ENCODE results near the gene SCGB1A1. TPM values are rescaled to one million over a fixed set of nuclear protein-coding genes. Genes with fewer than 3 reads are reported as not detected.

SCGB1A1 gene
- total RNA-seq, 1 donor from 2014 or later, result not detected

DNA sequence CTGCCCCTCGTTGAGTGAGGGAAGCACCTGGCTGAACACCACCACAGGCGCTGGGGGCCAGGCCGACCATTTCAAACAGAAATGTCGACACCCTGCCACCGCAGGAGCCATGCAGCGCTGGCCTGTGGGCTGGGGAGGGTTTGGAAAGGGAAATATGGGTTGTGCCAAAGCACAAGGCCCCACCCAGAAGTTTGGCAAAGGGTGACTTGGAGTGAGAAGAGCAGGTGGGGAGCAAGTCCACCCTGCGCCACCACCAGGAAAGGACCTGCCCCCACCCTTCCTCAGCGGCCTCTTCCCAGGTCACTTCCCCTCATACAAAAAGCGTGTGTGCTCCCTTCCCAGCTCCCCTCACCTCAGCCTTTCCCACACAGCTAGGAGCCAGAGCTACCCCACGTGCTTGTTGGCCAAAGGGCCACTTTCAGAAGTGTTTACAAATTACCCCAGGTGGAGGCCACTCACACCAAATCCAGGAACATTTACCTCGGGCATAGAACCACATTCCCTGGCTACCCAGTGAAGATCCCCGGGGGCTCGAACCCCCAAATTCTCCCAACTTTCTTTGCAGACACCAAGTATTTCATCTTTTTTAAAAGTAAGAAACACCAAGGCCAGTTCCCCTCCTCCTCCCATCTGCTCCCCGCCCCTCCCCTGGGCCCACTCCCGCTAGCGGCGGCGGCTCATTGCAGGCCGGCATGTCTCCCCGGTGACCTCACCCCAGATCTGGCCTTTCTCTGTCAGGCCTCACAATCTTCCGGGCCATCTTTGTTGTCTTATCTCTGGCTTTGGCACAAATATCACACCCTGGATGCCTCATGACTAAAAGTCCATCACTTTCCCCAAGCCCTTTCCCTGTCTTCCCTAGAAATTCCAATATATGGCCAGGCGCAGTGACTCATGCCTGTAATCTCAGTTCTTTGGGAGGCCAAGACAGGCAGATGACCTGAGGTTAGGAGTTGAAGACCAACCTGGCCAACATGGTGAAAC is 20.5 kb upstream of the SCGB1A1 start:
- peak; percentile 77 for DNase-seq

DNA sequence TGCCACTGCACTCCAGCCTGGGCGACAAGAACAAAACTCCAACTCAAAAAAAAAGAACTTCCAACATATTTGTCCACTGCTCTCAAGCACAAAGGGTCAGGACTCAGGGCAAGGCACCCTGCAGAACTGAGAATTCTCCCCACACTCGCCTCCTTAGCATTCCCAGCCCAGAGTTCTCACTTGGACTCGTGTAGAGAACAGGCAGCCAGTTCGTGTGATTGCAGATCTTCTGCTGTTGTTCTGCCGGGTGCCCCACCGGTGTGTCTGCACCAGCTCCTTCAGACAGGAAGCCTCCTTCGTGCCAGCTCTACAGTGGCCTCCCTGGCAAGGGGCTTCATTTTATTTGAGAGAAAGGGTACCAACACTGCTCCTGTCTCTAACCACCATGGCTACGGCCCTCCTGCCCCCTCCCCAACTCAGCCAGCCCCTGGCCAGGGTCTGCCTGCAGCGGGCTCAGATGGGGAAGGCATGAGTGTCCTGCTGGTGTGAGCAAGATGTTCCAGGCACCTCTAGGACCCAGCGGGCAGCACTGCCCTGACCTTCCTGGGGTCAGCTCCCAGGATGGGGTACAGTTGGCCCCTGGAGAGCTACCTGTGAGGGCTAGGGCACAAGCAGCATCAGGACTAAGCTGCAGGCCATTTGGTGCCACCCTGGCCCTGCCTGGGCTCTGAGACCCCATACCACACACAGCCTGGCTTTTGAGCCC is 19.5 kb upstream of the SCGB1A1 start:
- no peak for DNase-seq

DNA sequence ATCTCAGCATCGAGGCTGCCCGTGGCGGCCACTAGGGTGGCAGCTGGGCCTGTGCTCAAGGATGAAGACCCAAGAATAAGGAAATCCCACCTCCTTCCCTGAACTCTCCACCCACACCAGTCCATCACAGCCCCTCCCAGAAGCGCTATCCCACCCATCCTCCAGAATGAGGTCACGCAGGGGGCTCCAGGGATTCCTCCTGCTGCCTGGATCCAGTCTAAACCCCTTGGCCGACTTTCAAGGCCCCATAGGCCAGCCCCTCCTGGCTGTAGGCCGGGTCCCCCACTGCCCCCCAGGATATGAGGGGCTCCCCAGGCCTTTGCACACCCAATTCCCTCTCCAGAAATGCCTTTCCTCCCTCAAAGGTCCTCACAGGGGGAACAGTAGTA is 19.0 kb upstream of the SCGB1A1 start:
- DNase-seq, result peak; percentile 89

DNA sequence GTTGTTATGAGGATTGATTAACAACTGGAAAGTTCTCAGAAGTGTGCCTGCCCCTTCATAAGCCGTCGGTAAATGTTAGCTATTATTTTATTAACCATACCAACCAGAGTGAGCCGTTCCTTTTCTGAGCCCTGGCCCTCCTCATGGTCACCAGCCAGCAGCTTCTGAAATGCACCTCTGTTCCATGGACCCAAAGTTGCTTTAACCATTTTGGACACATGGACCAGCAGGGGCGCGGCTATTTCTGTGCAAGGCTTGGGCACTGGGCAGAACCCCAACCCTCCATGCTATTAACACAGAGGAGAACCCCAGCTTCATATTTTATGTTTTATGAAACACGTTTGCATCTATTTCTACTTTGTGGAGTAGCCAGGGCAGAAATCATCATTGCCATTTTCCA is 18.6 kb upstream of the SCGB1A1 start:
- no peak for DNase-seq

DNA sequence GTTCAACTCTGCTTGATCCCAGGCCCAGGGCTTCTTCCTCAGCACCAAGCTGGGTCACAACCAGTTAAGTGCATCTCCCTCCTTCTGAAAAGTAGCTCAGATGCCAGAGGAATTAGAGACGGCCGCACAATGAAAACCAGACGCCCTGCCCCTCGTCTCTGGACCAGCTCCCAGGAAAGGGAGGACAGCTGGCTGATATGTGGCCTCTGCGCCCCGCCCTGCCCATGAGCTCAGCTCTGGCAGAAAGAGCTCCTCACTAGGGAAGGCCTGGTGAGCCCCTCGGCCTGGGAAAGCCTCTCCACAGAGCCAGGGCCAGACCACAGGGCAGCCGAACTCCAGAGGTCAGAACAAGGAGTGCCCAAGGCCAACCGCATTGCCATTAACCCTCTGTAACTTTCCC is 18.1 kb upstream of the SCGB1A1 start:
- DNase-seq, result peak; percentile 97

DNA sequence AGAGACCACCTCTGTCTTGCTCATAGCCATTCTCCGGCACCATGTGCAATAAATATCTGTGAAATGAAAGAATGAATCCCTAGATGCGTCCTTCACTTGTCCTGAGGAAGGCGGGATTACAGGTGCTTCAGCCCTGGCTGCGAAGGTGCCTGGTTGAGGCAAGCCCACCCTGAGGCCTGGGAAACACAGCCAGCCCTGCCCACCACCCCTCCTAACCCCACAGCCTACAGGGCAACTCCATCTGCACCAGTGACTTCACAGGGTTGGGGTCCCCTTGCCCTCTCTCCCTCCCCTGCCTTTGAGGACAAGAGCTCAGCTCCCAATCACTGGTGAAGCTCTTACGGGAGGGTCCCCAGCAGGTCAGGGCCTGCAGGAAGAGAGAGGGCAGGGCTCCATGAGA is 17.5 kb upstream of the SCGB1A1 start:
- no peak for DNase-seq

DNA sequence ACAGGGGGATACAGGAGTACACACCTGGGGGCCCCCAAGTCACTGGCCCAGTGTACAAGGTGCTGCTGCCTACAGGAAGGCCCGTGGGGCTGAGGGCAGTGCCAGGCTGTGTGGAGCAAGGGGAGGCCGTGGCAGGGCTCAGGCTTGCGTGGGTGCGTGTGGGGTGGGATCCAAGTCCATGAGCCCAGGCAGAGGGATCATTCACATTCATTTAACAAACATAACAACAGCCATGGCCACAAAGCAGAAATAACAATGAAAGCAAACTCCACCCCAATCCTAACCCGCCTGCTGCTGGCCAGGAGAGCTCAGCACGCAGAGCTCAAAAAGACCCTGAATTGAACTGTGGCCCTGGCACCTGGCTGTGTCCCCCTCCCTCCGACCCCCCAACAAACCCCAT is 17.0 kb upstream of the SCGB1A1 start:
- no peak for DNase-seq

DNA sequence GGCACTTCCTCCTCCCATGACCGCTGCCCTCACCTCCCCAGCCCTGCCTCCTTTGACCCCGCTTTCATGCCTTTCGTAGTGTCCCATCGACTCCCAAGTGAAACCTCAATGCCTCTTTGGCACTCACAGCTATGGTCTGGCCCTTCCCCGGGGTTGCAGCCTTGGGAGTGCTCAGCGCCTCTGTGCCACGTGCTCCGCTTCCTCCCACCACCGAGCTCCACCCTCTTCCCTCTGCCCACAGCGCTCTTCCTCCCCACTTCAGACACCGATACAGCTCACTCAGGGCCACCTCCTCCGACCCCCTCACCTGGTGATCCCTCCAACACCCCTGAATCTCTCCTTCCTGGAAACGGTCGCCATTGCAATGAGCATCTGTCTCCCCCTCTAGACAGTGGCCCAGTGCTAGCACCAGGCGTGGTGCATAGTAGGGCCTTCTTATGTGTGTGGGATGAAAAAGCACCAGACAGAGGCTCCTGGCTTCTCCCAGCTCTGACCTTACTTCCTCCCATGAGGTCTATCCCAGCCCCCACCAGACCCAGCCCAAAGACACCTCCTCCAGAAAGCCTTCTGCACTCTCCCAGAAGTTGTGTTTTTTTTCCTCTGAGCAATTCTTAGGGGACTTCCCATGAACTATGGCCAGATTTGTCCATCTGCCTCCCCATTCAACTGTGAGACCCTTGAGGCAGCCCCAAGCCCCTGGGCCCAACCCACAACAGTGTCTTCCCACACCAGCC is 16.4 kb upstream of the SCGB1A1 start:
- no peak for DNase-seq

DNA sequence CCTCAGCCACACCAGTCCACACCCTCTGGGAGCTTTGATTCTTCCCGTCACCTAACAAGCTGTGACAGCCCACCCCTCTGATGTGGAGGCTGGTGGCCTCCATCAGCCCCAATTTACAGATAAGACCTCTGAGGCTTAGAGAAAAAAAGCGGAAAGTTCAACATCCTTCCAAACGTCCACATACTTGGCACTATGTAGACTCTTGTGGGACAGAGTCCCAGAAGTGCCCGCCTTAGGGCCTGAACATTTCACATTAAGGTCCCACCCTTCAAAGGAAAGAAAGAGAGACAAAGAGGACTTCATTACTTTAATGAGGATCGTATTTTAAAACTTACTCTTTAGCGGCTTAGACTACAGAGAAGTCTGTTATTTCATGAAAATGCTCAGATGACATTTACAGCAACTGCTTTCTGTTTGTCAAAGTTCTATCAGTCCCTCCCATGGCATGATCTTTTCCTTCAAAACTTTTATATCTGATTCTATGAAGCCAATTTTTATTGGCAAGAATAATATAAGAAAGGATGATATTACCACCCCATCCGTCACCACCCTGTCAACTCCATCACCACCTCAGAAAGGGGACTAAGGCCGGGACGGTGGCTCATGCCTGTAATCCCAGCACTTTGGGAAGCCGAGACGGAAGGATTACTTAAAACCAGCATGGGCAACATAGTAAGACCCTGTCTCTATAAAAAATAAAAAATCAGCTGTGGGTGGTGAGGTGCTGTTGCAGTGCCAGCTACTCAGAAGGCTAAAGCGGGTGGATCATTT is 15.7 kb upstream of the SCGB1A1 start:
- no peak for DNase-seq

DNA sequence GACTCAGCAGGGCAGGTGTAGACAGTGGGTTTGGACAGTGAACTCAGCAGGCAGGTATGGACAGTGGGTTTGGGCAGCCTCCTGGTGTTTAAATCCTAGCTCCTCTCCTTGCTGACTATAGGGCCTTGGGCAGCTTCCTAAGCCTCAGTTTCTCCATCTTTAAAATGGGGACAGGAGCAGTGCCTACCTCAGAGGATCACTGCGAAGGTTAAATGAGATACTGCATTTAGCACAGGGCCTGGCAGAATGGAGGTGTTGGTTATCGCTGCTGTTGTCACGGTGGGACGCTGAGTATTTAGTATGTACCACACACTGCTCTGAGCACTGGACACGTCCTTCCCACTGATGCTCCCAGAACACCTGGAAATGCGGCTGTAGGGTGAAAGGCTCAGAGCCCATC is 14.4 kb upstream of the SCGB1A1 start:
- DNase-seq, result no peak

DNA sequence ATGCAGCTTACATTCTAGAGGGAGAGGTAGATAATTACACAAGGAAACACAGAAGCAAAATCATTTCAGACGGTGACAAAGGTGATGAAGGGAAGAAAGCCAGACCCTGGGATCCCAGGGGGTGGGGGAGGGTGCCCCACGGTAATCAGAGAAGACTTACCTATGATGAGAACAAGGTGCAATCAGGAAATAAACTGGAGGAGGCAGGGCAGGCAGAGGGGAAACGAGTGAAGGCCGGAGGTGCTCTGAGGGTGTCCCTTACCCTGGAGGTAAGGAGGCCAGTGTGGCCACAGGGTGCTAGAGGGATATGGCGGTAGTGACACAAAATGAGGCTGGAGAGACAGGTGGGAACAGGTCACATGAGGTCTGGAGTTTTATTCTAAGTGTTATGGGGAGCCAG is 13.9 kb upstream of the SCGB1A1 start:
- no peak for DNase-seq

DNA sequence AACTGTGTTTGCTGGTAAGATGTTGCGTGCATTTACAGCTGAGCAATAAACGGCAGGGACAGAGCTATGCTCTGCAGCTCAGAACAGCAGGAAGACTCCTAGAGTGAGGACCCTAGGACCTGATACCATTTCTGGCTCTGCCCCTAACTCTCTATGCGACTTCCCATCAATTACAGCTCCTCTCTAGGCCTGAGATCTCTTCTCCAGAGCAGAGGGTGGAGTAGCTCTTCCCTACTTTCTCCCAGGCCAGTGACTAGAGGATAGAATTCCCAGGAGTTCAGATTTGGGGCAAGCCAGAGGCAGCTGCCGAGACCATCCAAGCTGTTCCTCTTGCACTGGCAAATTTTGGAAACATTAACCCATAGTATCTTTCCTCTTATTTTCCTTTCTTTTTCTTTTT is 12.8 kb upstream of the SCGB1A1 start:
- peak; percentile 63 for DNase-seq

DNA sequence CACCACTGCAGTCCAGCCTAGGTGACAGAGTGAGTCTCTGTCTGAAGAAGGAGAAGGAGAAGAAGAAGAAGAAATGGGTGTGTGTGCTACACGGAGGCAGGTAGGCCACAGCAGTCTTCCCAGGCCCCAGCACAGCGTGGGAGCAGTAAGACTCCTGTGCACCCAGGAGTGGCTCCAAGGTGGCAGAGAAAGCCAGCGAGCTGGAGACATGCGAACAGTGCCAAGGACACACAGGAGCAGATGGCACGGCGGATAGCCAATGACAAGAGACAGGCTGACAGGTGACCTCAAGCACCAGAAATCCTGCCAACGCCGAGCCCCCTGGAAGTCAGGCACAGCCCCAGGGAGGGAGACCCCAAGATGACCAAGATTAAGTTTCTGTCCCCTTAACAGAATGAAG is 9.0 kb upstream of the SCGB1A1 start:
- DNase-seq, result peak; percentile 24

DNA sequence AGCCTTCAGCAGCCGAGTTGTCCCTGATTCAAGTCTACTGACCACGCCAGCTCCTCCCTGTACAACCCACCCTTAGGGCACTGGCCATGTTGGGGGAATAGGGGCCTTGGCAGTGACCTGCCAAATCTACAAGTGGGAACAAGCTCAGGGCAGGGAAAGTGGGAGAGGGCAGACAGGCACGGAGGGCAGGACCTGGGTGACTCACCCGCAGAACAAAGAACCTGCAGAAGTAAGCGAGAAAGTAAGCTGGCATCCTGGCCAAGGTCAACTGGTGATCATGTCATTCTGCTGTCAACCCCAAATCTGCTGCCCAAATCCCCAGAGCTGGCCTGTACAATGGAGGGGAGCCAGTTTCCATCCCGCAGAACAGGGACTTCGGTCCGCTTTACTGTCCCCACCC is 7.9 kb upstream of the SCGB1A1 start:
- DNase-seq, result no peak

DNA sequence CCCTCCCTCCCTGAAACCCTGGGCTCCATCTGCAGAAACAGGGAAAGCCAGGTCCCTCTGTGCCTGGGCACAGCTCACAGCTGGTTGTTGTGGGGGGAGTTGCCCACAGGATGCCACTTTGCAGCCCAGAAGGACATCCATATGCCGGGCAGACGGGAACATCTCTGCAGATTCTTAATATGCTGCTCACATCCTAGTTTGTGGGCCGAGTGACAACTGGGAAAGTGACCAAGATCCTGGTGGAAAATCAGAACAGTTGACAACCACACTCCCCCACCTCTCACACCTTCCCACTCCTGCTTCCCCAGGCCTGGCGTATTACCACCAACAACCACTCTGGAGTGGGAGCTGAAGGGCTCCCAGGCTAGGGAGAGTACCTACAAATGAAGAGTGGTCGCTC is 7.3 kb upstream of the SCGB1A1 start:
- no peak for DNase-seq

DNA sequence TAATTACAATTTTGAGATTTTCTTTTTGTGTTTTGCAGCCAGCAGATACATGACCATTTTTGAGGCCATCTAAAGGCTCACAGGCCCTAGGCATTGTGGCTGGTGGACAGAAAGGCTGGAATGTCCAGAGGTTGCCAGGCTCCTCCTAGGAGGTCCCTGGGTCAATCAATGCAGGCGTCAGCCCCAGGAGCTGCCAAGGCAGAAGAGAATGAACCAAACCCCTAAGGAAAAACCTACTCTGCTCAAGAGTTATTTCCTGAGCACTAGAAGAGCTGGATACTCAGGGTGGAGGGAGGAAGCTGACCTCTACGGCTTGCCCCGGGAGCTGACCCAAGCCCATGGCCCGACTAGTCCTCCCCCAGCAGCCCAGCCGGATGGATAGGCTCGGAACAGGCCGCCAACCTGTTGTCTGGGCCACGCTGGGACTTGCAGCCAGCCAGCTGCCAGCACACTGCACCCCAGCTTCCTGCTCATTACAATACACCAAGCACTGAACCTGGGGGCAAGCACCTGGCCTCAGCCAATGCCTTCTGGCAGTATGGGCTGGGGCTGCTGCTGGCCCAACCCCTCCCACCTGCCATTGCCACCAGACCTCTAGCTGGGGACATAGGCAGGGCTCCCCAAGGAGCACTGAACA is 5.7 kb upstream of the SCGB1A1 start:
- DNase-seq, result no peak

DNA sequence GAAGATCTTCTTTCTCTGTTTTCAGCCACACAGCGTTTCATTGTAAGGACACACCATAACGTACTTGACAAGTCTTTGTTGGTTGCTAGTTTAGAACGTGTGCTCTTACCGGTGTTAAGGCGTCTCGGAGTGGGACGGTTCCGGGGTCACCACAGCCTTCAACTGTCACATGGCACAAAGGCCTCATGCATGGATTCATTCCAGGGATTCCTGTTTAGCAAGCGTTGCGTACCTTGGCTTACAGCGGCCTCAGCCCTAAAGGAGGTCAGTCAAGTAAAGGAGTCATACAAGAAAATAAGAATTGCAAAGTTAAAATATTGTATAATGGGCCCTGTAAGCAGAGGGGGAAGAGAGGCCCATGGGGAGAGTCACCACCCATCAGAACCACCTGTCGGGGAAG is 2.2 kb upstream of the SCGB1A1 start:
- DNase-seq, result no peak

DNA sequence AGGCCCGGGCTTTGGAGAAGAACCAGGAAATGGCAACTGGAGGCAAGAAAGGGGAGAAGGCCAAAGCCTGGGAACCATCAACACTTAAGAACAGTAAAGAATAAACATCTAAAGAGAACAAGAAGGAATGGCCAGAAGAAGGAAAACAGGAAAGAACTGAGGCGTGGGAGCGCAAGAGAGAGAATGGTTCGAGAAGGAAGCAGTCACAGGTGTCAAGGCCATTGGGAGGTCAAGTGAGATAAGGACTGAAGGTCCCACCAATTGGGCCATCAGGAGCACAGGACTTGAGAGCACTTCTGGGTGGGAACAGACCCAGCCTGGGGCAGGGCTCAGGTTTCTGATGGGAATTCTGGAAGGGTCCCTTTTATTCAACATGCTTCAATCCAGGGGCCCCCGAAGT is 697 bp upstream of the SCGB1A1 start:
- no peak for DNase-seq

DNA sequence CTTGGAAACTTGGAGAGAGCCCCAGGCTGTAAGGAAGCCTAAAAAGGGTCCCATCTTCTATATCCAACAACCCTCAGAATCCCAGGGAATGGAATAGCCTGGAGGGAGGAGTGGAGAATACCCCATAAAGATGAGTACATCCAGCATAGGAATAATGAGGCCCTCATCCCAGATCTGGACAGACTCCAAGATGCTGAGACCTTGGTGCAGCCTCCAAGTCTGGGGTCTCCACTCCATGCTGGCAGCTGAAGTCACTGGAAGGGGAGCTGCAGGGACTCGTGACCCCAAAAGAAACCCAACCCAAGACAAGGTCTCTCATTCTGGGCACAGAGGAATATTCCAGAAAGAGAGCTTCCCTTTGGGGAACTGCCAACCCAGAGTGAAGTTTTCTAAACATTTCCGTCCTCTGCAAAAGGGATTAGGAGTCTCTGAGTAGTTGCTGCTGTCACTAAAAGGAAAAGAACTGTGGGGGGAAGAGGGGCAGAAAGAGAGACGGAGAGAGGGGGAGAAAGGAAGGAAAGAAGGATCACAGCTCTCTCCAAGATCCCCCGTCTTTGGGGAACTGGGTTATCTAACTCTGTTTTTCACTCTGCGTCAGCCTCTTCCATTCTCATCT is 589 bp downstream of the SCGB1A1 start:
- peak; percentile 73 for DNase-seq

DNA sequence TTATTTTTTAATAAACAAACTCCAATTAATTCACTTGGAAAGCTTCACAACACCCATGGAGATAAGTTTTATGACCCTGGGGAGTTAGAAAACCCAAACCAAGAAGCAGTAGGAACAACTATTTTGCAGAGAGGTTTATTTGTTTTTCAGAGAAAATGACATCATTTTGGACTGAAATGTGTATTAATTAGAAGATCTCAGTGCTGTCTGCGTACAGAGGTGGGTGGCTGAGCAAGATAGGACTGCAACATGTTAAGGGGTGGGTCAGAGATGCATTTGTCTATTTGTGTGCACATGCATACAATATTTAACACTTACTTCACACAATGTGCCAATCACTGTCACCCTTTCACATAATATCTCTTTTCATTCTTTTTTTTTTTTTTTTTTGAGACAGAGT is 1.1 kb downstream of the SCGB1A1 start:
- DNase-seq, result peak; percentile 34

DNA sequence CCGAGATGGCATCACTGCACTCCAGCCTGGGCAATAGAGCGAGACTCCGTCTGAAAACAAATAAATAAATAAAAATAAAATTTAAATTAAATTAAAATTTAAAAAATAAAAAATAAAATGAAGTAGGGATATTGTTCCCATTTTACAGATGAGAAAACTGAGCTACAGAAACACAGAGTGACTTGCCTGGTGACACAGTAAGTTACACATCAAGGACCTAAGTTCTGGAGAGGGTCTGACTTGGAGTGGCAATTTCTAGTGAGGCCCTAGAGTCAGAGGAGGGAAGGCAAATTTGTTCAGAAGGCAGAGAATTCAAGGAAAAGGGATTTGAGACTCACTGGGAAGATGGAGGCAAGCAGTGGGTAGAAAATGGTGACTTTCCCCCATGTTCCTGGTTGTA is 2.0 kb downstream of the SCGB1A1 start:
- no peak for DNase-seq
